ENCODE measurements around the gene SHMT2.

- no peak for TF ChIP-seq POLR2AphosphoS5 (IDR thresholded peaks at IDR 0.05)
- no peak for TF ChIP-seq CTCF (IDR thresholded peaks at IDR 0.05)
- no peak for TF ChIP-seq POLR2A (IDR thresholded peaks at IDR 0.05)
These were observed 14.4 kb upstream of the SHMT2 start for GRCh38 chr12:57215065-57215464.

Measured in prostate gland (tissue), 2 donors.